HG03439 (cell line): ENCODE results near the gene GRAMD4.
"Not testable (repeated sequence)": the region's sequence is repeated elsewhere in the genome, so short reads cannot be mapped to it uniquely, and the experiment has no call there.

Source experiments
- ATAC-seq: cut with Tn5 transposase; IDR thresholded peaks from one replicate; pipeline ENCODE4 v1.9.1; 2021; ENCODE audit warnings: mild to moderate bottlenecking, moderate library complexity; ENCODE audit not compliant: unreplicated experiment

The GRAMD4 gene

GRCh38 chr22:46617986-46618647 is 2.1 kb upstream of the GRAMD4 start:
- ATAC-seq = no peak

GRCh38 chr22:46618667-46619066 is 1.5 kb upstream of the GRAMD4 start:
- ATAC-seq = no peak

- ATAC-seq = no peak
Observed at GRCh38 chr22:46619240-46619829, 851 bp upstream of the GRAMD4 start.

- ATAC-seq = no peak
Observed at GRCh38 chr22:46620588-46621242, 529 bp downstream of the GRAMD4 start.

- ATAC-seq = not testable (repeated sequence)
Observed at GRCh38 chr22:46621243-46621930, 1.2 kb downstream of the GRAMD4 start.

- ATAC-seq = no peak
Observed at GRCh38 chr22:46622081-46622521, 1.9 kb downstream of the GRAMD4 start.

- no peak for ATAC-seq
Observed at GRCh38 chr22:46625113-46625842, 5.1 kb downstream of the GRAMD4 start.

GRCh38 chr22:46625843-46626349 is 5.7 kb downstream of the GRAMD4 start:
- no peak for ATAC-seq

- ATAC-seq = no peak
Observed at GRCh38 chr22:46626356-46626755, 6.2 kb downstream of the GRAMD4 start.

GRCh38 chr22:46626911-46627805 is 7.0 kb downstream of the GRAMD4 start:
- no peak for ATAC-seq

GRCh38 chr22:46627806-46628482 is 7.8 kb downstream of the GRAMD4 start:
- no peak for ATAC-seq

- ATAC-seq = no peak
Observed at GRCh38 chr22:46628756-46629155, 8.6 kb downstream of the GRAMD4 start.

GRCh38 chr22:46629291-46629690 is 9.1 kb downstream of the GRAMD4 start:
- ATAC-seq = no peak

- ATAC-seq = no peak
Observed at GRCh38 chr22:46631113-46631512, 10.9 kb downstream of the GRAMD4 start.

GRCh38 chr22:46632646-46633249 is 12.6 kb downstream of the GRAMD4 start:
- no peak for ATAC-seq

- no peak for ATAC-seq
Observed at GRCh38 chr22:46633334-46633890, 13.2 kb downstream of the GRAMD4 start.

GRCh38 chr22:46634011-46634699 is 14.0 kb downstream of the GRAMD4 start:
- ATAC-seq = no peak
